Activated T-cell treated with anti-CD3 and anti-CD28 coated beads, Interleukin-2, amount 50 U/mL, for 72 hours (primary cell): ENCODE results near the gene GTPBP8. TPM values are rescaled to one million over a fixed set of nuclear protein-coding genes. Genes with fewer than 3 reads are reported as not detected.
A peak's percentile ranks its signal among the peaks of the same experiment; 100 is the strongest.

Source experiments
- ATAC-seq, 2 donors: fragments of 150-1000 bp; cut with Tn5 transposase; replicated peaks in 1 of 2; 2 replicates each; pipeline ENCODE4 v1.10.0; 2021; ENCODE audit warnings: moderate library complexity in 2 of 2, mild to moderate bottlenecking in 1 of 2
- DNase-seq, 2 donors: peaks; one replicate each; pipeline ENCODE4 v3.0.0; 2021 to 2022; ENCODE audit warnings: mixed read lengths in 1 of 2
- H3K27ac Mint-ChIP-seq: one replicate; pipeline ENCODE4 v1.8.0; 2022; ENCODE audit warnings: mild to moderate bottlenecking, moderate library complexity, mixed read lengths
- H3K27me3 Mint-ChIP-seq: one replicate; pipeline ENCODE4 v1.8.0; 2022; ENCODE audit warnings: low read depth, mixed read lengths
- H3K36me3 Mint-ChIP-seq, 2 donors: one replicate each; pipeline ENCODE4 v1.8.0; 2022; ENCODE audit warnings: mixed read lengths in 2 of 2, mild to moderate bottlenecking in 1 of 2; ENCODE audit not compliant: insufficient read depth in 2 of 2
- H3K4me1 Mint-ChIP-seq: one replicate; pipeline ENCODE4 v1.8.0; 2022; ENCODE audit warnings: low read depth, mixed read lengths
- H3K4me3 Mint-ChIP-seq, 2 donors: one replicate each; pipeline ENCODE4 v1.8.0; 2022; ENCODE audit warnings: mild to moderate bottlenecking in 2 of 2, mixed read lengths in 2 of 2, moderate library complexity in 2 of 2
- H3K9me3 Mint-ChIP-seq, 2 donors: one replicate each; pipeline ENCODE4 v1.8.0; 2022; ENCODE audit warnings: mixed read lengths in 2 of 2
- total RNA-seq, 2 donors: library from RNA; stranded (reverse); gene quantifications; one replicate each; pipeline ENCODE4 v1.2.3, GENCODE V29; 2022

The GTPBP8 gene
- total RNA-seq, result 10 to 100 TPM; 27.0 to 28.7 TPM

DNA sequence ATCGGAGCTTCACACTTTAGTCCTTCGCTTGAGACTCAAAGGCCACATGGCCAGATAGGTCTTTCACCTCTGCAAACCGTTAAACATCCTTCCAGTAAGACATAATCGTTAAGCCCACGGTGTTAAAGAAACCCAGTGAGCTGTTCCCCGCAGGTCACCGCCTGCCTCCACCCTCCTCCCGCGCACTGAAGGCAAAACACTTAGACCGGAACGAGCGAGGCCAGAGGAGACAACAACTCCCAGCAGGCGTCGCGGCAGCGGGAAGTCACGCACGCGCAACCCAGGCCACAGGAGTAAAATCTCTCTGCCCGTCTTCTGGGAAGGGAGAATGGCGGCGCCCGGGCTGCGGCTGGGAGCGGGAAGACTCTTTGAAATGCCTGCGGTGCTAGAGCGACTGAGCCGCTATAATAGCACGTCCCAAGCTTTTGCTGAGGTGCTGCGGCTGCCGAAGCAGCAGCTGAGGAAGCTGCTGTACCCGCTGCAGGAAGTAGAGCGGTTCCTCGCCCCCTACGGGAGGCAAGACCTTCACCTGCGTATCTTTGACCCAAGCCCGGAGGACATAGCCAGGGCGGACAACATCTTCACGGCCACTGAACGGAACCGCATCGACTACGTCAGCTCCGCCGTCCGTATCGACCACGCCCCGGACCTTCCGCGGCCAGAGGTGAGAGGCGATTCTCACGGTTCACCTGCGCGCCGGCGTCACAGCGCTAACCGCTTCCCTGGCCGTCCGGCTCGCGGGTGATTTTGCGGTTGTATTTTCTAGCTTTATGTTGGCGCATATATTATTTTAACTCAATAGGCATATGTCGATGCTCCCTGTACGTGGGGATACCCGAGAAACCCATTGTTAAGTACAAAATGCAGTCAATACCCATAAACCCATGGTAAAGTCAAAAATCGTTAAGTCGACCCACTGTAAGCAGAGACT, at the start of gene GTPBP8:
GTPBP8 (plus strand) TSS at position 313 of the 931 bp plus-strand sequence; CDS start at position 329, 16 bp downstream.
- ATAC-seq (peak; percentile 95 to 96), DNase-seq (peak; percentile 89 to 90)
- peak within 1 kb of the TSS; percentile 84 to 96 for H3K4me3 Mint-ChIP-seq
- H3K36me3 Mint-ChIP-seq, result peaks cover 4% of the 10 kb centered on the region in 2 donors
- H3K9me3 Mint-ChIP-seq, result no peaks in the 10 kb centered on the region
- no peaks in the 10 kb centered on the region for H3K27me3 Mint-ChIP-seq
- peak within 1 kb of the TSS; percentile 90 for H3K27ac Mint-ChIP-seq
- H3K4me1 Mint-ChIP-seq, result peaks cover 64% of the 10 kb centered on the region

DNA sequence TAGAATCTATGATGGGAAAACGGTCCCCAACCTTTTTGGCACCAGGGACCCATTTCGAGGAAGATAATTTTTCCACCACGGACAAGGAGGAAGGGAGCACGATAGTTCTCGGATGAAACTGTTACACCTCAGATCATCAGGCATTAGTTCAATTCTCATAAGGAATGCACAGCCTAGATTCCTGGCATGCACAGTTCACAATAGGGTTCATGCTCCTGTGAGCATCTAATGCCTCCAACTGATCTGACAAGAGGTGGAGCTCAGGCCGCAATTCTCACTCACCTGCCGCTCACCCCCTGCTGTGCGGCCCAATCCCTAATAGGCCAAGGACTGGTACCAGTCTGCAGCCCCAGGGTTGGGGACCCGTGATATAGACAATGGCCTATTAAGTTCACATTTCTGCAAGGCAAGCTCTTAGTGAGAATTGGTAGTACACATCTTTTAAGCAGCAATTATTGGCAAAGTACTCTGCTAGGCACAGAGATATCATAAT, 42.4 kb upstream of the GTPBP8 start:
- no peak for DNase-seq
- Mint-ChIP-seq H3K27ac (peak overlapping the region; percentile 39), H3K9me3 (peaks cover 3 to 4% of the 10 kb centered on the region in 2 donors), H3K36me3 (peaks cover 7 to 20% of the 10 kb centered on the region in 2 donors), H3K4me1 (peaks cover 9% of the 10 kb centered on the region), H3K4me3 (peak overlapping the region in 1 of 2 donors; percentile 35), H3K27me3 (no peaks in the 10 kb centered on the region)
- ATAC-seq, result no peak

DNA sequence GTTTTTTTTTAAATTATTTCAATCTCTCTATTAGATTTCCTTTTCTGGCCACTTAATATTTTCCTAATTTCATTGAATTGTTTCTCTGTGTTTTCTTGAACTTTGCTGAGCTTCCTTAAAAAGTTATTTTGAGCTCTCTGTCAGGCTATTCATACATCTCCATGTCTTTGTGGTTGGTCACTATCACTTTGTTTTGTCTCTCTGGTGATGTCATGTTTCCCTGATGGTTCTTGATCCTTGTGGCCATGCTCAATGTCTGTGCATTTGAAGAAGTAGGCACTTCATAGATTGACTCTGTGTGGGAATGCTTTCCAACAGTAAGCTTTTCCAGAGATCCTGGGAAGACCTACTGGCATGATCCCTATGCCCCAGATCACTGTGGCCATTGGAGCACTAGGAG, 34.4 kb upstream of the GTPBP8 start:
- DNase-seq (no peak), ATAC-seq (no peak)
- H3K27me3 Mint-ChIP-seq, result no peaks in the 10 kb centered on the region
- H3K4me3 Mint-ChIP-seq, result no peak overlapping the region
- H3K27ac Mint-ChIP-seq, result no peak overlapping the region
- peaks cover 5 to 7% of the 10 kb centered on the region in 2 donors for H3K9me3 Mint-ChIP-seq
- peaks cover 36% of the 10 kb centered on the region for H3K4me1 Mint-ChIP-seq
- H3K36me3 Mint-ChIP-seq, result peaks cover 7 to 14% of the 10 kb centered on the region in 2 donors

DNA sequence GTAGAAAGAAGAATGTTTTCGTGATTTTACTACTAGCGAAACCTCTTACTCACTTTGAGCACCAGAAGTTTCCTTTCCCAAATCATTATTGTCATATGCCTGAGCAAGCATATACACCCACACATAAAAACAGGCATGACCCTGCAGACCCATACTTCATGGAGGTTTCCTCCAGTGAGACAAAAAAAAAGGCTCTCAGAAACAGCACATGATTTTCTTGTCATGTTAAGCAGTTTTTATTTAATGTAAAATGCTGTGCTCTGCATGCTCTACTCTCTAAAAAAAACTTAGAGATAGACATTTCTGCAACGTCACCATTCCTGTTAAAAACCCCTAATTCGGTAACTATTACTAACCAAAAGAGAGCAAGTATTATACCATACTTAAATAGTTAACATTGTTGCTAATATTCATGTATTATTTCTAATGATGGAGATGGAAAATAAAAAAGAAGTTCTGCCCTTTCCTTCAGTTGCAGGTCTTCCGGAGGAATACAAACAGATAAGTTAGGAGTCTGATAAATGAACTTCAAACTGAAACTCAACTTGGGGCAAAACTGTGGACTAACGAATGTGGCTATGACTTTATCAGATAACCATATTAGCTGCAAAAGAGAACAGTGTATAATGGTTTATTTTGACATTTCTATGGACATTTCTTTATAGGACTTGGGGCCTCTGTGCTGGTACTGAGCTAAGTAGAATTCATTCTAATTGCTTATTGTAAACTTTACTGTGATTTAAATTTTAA, 31.8 kb upstream of the GTPBP8 start:
- H3K27ac Mint-ChIP-seq, result peak overlapping the region; percentile 93
- DNase-seq, result peak; percentile 17 to 20
- peaks cover 14 to 27% of the 10 kb centered on the region in 2 donors for H3K36me3 Mint-ChIP-seq

DNA sequence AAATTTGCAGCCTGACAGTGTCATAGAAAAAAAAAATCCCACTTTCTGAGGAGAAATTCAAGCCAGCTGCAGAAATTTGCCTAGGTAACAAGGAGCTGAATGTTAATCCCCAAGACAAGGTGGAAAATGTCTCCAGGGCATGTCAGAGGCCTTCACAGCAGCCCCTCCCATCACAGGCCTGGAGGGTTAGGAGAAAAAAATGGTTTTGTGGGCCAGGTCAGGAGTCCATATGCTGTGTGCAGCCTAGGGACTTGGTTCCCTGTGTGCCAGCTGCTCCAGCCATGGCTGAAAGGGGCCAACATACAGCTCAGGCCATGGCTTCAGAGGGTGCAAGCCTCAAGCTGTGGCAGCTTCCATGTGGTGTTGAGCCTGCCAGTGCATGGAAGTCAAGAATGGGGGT, 27.1 kb upstream of the GTPBP8 start:
- Mint-ChIP-seq H3K36me3 (peaks cover 24 to 27% of the 10 kb centered on the region in 2 donors), H3K4me3 (no peak overlapping the region), H3K4me1 (peaks cover 49% of the 10 kb centered on the region), H3K27ac (no peak overlapping the region), H3K9me3 (peaks cover 11 to 15% of the 10 kb centered on the region in 2 donors), H3K27me3 (no peaks in the 10 kb centered on the region)
- no peak for DNase-seq
- ATAC-seq, result no peak

More for the DNA sequence above, 31.8 kb upstream of the GTPBP8 start:
- ATAC-seq, result peak; percentile 95 to 99
- Mint-ChIP-seq H3K4me3 (peak overlapping the region; percentile 77 to 98), H3K9me3 (peaks cover 11 to 14% of the 10 kb centered on the region in 2 donors), H3K4me1 (peaks cover 36% of the 10 kb centered on the region), H3K27me3 (no peaks in the 10 kb centered on the region)

DNA sequence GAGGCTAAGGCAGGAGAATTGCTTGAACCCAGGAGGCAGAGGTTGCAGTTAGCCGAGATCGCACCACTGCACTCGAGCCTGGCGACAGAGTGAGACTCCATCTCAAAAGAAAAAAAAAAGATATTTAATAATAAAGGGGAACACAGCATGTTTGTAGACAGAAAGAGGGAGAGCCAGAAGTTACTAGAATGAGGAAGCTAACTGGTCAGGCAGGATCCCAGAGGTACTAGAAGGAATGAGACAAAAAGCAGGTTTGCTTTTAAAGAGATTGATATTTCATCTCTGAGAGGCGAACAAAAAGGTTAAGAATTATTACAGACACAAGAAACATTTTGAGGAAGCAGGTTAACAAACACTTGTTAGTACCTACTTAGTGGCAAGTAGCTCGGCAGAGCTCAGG, 25.1 kb upstream of the GTPBP8 start:
- H3K9me3 Mint-ChIP-seq, result peaks cover 11 to 15% of the 10 kb centered on the region in 2 donors
- peaks cover 24 to 27% of the 10 kb centered on the region in 2 donors for H3K36me3 Mint-ChIP-seq
- ATAC-seq, result no peak
- no peak overlapping the region for H3K27ac Mint-ChIP-seq
- H3K4me3 Mint-ChIP-seq, result no peak overlapping the region
- peaks cover 39% of the 10 kb centered on the region for H3K4me1 Mint-ChIP-seq
- DNase-seq, result no peak
- no peaks in the 10 kb centered on the region for H3K27me3 Mint-ChIP-seq

DNA sequence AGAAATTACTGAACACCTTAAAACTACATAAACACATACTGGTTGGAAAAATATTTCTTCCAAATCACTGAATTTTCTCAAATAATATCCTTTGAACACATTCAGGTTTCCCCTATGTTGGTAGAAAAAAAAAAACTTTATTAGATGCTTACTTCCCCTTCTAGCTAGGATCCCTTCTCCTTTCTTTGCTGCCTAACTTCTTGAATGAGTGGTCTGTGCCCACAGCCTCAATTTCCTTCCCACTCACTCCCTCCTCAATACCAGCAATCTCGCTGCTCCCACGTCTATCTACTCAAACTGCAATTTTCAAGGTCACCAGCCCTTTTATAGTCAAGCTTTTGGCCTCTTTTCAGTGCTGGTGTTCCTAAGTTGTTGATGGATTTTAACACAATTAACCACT, 24.2 kb upstream of the GTPBP8 start:
- no peak for DNase-seq
- H3K4me1 Mint-ChIP-seq, result peaks cover 48% of the 10 kb centered on the region
- peaks cover 22 to 27% of the 10 kb centered on the region in 2 donors for H3K36me3 Mint-ChIP-seq
- H3K9me3 Mint-ChIP-seq, result peaks cover 11 to 15% of the 10 kb centered on the region in 2 donors
- no peak for ATAC-seq
- H3K27ac Mint-ChIP-seq, result peak overlapping the region; percentile 35
- H3K27me3 Mint-ChIP-seq, result no peaks in the 10 kb centered on the region
- peak overlapping the region; percentile 5 to 69 for H3K4me3 Mint-ChIP-seq

DNA sequence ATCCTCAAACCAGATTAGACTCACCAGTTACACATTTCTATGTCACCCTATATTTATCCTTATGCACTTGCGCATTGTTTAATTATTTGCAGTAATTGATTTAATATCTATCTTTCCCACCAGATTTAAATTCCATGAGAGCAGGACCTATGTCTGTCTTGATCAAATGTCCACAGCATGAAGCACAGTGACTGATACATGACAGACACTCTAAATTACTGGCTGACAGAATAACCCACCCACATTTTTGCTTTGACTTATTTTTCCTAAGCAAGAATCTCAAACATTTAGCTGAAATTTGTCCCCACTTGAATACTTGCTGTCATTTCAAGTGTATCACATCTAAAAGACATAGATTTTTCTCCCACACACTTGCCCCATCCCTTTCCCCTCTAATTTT, 23.4 kb upstream of the GTPBP8 start:
- peak in 1 of 2 donors; percentile 50 for ATAC-seq
- H3K4me1 Mint-ChIP-seq, result peaks cover 56% of the 10 kb centered on the region
- no peaks in the 10 kb centered on the region for H3K27me3 Mint-ChIP-seq
- H3K27ac Mint-ChIP-seq, result peak overlapping the region; percentile 35
- peaks cover 11 to 15% of the 10 kb centered on the region in 2 donors for H3K9me3 Mint-ChIP-seq
- no peak for DNase-seq
- peaks cover 19 to 27% of the 10 kb centered on the region in 2 donors for H3K36me3 Mint-ChIP-seq
- peak overlapping the region; percentile 5 to 69 for H3K4me3 Mint-ChIP-seq

DNA sequence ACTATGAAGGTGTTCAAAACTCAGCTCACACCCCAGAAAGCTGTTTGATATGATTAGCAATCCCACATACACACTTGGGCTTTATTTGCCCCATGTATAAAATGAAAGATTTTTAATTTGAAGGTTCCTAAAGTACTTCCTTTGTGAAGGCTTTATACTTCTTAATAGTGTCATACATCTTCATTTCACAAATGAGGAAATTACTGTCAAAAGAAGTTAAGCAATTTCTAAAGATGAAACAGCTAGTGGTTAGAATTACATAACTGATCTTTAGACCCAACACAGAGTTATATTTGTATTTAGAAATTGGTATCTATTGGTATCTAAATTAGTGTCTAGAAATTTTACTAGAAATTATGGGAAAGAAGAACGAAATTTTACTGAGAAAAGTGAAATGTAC, 23.0 kb upstream of the GTPBP8 start:
- peak in 1 of 2 donors; percentile 42 for ATAC-seq
- Mint-ChIP-seq H3K4me1 (peaks cover 59% of the 10 kb centered on the region), H3K27me3 (no peaks in the 10 kb centered on the region), H3K9me3 (peaks cover 11 to 14% of the 10 kb centered on the region in 2 donors), H3K27ac (peak overlapping the region; percentile 35), H3K36me3 (peaks cover 19 to 27% of the 10 kb centered on the region in 2 donors), H3K4me3 (peak overlapping the region in 1 of 2 donors; percentile 69)
- no peak for DNase-seq

DNA sequence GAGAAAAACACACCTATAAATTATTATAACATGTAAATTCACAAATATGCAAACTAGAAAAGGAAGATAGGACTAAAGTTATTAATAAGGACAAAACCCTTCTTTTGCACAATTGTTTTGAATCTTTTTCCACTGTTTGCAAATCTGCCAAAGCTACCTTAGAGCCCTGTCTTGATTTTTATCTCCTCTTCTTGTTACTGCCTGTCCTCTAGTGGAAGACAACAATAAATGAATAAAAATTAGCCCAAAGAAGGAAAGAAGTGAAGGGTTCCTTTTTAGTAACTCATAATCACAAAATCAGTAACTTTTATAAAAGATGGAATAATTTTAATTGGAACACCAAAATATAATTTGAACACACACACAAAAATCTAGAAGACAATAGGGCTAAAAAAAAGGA, 18.6 kb upstream of the GTPBP8 start:
- no peaks in the 10 kb centered on the region for H3K27me3 Mint-ChIP-seq
- H3K36me3 Mint-ChIP-seq, result peaks cover 0 to under 1% of the 10 kb centered on the region in 2 donors
- peak overlapping the region; percentile 54 to 79 for H3K4me3 Mint-ChIP-seq
- no peaks in the 10 kb centered on the region for H3K9me3 Mint-ChIP-seq
- no peak overlapping the region for H3K27ac Mint-ChIP-seq
- DNase-seq (no peak), ATAC-seq (no peak)
- H3K4me1 Mint-ChIP-seq, result peaks cover 88% of the 10 kb centered on the region

DNA sequence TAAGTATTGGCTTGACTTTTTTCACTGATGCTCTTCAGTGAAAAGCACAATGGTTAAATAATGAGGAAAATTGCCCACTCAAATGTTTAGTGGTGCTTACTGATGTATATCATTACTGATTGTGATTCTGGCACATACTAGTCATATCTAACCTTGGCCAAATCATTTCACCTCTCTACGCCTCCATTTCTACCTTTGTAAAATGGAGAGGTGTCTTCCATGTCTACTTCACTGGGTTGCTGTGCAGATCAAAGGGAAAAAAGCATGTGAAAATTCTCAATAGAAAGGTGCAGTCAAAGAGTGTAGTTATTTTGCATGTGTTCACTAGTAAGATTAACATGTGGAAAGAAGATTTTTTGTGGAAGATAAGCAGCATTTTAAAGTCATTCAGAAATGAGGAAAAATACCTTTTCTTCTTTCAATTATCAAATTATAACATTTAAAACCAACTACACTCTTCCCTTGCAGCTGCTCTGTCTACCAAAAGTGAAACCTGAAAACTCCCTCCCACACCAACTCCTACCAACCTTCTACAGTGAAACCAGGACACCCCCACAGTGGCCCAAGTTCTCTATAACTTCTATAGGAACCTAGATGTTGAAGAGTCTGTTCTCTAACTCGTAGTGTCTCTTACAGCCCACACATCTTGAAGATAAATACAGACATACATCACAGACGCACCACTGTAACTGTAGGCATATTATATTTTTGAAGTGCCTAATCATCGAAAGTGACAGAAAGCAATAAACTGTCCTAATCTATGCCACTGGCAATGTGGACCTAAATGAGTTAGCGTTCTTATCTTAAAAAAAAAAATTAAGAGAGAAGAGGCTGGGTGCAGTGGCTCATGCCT, 17.2 kb upstream of the GTPBP8 start:
- Mint-ChIP-seq H3K27me3 (no peaks in the 10 kb centered on the region), H3K36me3 (no peaks in the 10 kb centered on the region), H3K27ac (peak overlapping the region; percentile 92), H3K4me3 (peak overlapping the region; percentile 89 to 94), H3K9me3 (no peaks in the 10 kb centered on the region), H3K4me1 (peaks cover 84% of the 10 kb centered on the region)
- ATAC-seq (peak; percentile 87 to 88), DNase-seq (peak; percentile 57 to 71)

DNA sequence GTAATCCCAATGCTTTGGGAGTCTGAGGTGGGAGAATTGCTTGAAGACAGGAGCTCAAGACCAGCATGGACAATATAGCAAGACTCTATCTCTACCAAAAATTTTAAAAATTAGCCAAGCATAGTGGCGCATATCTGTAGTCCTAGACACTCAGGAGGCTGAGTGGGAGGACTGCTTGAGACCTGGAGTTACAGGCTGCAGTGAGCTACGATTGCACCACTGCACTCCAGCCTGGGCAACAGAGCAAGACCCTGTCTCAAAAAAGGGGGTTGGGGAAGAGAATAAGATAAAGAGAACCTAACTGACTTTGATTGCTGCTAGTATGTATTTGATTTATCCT, 16.6 kb upstream of the GTPBP8 start:
- ATAC-seq, result peak; percentile 18 to 20
- H3K4me3 Mint-ChIP-seq, result peak overlapping the region; percentile 89 to 94
- H3K4me1 Mint-ChIP-seq, result peaks cover 80% of the 10 kb centered on the region
- no peaks in the 10 kb centered on the region for H3K36me3 Mint-ChIP-seq
- H3K9me3 Mint-ChIP-seq, result no peaks in the 10 kb centered on the region
- DNase-seq, result no peak
- H3K27ac Mint-ChIP-seq, result peak overlapping the region; percentile 92
- H3K27me3 Mint-ChIP-seq, result no peaks in the 10 kb centered on the region
